Glomerular endothelial cell (primary cell): ENCODE results near the gene LRP5. TPM values are rescaled to one million over a fixed set of nuclear protein-coding genes. Genes with fewer than 3 reads are reported as not detected.
A peak's percentile ranks its signal among the peaks of the same experiment; 100 is the strongest.
"Not testable (repeated sequence)": the region's sequence is repeated elsewhere in the genome, so short reads cannot be mapped to it uniquely, and the experiment has no call there.

Source experiments
- DNase-seq: peaks from one replicate; pipeline ENCODE4 v3.0.0-alpha.2; 2011; ENCODE audit warnings: low read depth, low spot score; ENCODE audit errors: extremely low read depth
- total RNA-seq: library from RNA; depleted of rRNA; stranded (reverse); fragments of >200 nt; gene quantifications from 2 replicates; pipeline ENCODE4 v1.2.3, GENCODE V29; 2015

The LRP5 gene
- total RNA-seq, 1 donor from 2014 or later = 72.2 TPM

DNA sequence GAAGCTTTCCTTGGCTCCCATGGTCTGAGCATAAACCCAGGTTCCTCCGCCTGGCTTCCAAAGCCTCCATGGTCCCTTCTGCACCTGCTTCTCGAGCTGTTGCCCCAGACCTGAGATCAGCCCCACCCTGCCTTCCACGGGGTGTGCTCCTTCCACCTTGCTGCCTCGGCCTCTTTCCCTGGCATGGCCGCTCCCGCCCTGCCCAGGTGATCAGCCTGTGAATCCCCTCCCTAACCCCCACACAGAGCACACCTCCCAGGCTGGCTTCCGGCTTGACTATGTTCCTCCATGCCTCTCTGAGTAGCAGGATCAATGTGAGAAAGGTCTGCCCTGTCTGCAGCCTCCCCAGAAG lies 145.5 kb downstream of the LRP5 start:
- DNase-seq = no peak

DNA sequence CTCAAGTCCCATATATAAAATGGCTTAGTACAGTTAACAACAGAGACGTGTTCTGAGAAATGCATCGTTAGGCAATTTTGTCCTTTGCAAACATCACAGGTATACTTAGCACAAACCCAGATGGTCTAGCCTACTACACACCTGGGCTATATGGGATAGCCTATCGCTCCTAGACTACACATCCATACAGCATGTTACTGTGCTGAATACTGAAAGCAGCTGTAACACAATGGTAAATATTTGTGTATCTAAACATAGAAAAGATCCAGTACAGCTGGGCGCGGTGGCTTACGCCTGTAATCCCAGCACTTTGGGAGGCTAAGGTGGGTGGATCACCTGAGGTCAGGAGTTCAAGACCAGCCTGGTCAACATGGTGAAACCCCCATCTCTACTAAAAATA lies 145.9 kb downstream of the LRP5 start:
- DNase-seq = not testable (repeated sequence)

DNA sequence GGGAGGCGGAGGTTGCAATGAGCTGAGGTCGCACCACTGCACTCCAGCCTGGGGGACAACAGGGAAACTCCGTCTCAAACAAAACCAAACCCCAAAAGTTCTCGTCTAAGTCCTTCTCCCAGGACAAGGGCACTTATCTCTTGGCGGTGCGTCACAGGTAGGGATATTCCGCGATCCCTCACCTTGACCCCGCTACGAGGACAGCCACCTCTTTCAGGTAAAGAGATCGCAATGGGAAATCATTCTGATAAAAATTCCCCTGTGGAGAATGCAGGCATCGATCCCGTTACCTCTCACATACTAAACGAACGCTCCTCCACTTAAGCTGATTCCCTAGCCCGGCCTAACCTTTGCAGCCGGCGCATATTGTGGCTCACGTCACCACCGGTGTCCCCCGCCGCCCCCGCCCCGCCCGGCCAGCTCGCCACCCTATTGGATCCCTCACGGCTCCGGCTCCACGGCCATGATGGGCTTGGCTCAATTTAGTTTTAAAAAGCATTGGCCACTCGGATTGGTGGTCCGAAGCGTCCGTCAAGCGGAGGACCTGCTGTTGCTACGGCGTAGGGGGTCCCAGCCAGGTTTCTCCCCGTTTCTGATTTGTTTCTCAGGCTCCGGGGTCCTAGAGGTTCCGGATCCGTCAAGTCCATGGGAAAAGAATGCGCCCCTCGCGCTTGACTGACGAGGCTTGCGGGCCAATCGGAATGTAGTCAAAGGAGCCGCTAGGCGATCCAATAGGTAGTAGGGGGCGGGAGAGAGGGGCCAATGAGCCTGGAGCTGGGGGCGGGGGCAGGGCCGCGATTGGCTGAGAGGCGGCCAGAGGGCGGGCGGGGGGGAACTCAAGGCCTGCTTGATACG lies 147.7 kb downstream of the LRP5 start:
- DNase-seq = peak; percentile 93

DNA sequence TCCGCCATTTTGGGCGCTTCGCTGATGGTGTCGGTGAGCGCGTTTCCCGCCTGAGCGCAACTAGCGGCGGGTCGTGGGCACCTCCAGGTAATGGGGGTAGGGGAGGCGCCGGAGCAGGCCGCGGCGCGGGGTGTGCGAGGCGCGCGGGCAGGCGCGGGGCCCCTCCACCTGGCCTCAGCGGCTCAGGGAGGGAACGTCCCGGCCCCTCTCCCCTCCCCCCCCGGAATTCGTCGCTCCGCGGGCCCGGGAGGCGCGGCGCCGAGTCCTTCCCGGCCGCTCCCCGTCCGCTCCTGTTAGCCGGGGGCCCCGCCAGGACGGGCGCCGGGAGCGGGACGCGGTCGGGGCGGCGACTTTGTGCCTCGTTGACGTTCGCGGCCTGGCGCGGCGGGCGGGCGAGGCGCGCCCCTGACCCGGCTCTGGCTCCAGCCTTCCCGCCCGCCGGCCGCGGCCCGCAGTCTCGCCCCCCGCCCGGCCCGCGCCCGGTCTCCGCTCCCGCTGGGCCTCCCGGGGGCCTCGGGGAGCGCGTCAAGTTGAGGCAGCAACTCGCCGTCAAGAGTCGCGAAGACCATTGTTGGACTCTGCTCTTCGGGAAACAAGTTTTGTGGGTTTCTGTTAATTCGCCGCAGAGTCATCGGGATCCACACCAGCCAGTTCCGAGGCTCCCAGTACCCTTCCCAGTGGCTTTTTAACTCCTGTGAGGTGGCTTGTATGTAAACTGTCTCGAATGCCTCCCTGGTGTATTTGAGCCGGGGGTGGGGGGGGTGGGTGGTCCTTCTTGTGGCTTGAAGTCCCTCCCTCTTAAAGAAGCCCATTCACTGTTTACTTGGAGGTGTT lies 148.6 kb downstream of the LRP5 start, which contains the start of gene PPP6R3:
Gene PPP6R3 (plus strand): TSS at position 12 of the 834 bp plus-strand sequence. CDS start 76,913 bp downstream, outside the sequence.
- no peak for DNase-seq

DNA sequence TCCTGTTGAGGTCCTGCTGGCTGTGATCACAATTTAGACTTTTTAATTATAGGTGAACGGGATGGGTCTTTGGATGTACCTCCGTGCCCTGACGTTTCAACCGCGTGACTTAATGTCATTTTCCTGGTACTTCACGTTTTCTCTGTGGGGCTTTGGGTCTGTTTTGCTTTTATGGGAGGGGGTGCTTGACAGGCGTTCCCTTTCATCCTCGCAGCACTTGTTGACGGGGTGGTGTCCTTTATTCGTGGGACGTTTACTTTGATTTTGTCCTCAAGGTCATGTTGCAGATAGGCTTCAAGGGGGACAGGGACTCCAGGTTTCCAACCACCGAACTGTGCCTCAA lies 149.2 kb downstream of the LRP5 start:
- DNase-seq = no peak

DNA sequence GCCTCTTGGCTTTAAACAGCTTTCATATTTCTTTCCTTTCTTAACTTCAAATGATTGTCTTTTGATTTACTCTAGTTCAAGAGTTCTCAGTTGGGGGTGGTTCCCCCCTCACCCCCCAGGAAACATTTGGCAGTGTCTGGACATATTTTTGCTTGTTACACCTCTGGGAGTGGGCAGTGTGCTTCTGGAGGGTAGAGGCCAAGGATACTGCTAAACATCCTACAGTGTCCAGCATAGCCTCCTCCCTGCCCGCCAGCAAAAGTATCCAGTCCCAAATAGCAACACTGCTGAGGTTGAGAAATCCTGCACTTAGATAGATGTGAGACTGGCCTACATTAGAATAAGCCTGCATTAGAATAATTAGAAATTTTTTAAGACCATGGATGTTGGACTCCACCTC lies 151.3 kb downstream of the LRP5 start:
- DNase-seq = no peak

DNA sequence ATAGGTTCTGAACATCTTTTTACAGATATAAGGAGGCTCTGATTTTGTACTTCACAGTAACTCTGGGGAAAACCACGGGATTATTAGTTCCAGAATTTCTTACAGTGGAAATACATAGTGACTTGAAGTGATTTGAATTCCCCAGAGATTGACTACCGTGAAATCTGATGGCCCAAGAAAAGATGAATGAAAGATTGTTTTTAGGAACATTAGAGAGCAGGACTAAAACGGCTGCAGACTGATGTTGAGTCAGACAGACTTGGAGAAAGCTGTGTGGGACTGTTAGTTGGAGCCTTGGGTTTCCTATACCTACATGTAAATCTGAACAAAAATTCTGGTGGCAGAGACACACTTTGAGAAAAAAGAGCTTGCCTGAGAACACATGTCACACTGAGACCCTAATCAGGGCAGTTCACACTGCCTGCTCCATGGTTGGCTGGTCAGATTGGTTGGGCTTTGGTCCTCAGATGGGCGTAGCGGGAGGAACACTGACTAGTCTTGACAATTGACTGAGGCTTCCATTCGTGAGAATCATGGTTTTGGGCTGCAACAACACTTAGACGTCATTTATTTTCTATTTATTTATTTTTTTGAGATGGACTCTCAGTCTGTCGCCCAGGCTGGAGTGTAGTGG lies 154.9 kb downstream of the LRP5 start:
- no peak for DNase-seq

DNA sequence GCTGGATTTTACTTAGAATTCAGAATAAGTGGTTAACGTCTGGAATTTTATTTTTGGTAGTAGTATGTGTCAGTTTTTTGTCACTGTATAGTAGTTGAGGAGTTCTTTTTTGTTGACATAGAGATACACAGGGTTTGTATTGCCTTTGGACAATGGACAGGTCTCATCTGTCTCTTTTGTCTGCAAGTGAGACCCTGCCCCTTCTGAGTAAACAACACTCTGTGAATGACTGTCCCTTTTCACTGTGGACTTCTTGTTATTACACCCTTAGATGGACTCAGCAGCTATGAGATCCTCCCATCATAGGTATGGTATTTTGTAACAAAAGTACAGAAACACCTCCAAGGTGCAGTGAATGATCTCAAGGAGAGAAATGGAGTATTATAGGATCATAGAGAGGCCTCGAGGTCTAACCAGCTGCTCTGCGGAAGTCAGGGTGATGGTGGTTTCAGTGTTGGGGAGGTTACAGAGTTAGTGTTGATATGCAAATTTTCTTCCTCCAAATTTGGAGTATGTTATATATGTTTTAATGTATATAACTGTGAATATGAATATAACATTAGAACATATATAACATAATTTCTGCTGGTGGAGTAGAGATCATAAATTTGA lies 155.9 kb downstream of the LRP5 start:
- no peak for DNase-seq

DNA sequence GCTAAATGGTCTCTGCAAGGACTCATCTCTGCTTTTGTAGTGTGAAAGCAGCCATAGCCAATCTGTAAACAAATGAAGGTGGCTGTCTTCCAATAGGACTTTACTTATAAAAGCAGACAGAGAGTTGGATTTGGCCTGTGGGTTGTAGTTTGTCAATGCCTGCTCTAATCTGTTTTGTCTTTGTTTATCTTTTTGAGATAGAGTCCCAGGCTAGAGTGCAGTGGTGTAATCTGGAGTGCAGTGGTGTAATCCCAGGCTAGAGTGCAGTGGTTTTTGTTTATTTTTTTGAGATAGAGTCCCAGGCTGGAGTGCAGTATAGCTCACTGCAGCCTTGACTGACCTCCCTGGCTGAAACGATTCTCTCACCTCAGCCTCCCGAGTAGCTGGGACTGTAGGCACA lies 156.7 kb downstream of the LRP5 start:
- no peak for DNase-seq

DNA sequence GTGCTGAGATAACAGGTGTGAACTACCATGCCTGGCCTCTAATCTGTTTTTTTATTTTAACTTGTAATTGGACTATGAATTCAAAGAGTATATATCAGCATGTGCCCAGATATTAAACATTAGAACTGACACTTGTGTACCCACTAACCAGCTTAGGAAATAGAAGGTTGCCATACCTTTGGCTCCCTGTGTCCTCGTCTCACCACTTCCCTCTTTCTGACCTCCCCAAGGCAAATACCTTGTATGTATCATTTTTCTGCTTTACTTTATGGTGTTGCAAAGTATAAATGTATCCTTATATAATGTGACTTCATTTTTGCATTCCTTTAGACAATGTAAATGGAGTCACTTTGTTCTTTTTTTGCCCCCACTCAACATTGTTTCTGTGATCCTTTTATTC lies 157.3 kb downstream of the LRP5 start:
- no peak for DNase-seq

DNA sequence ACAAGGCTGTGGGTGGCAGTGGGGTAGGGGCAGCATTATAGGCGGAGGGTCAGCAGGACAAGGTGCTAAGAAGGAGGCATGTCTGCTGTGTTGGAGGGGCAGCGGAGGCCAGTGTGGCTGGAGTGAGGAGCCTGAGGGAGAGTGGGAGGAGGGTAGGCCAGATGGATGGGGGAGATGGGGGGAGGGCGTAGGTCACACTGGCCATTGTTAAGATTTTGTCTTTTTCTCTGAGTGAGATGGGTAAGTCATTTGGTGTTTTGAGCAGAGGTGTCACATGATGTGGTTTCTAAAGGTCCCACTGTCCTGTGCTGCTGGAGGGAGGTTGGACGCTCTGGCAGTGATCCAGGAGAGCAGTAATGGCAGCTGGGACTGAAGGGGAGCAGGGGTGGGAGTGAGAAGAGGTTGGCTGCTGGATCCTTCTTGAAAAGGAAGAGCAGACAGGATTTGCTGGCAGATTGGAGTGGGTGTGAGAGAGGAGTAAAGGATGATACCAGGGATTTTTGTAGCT lies 158.0 kb downstream of the LRP5 start:
- DNase-seq = no peak

DNA sequence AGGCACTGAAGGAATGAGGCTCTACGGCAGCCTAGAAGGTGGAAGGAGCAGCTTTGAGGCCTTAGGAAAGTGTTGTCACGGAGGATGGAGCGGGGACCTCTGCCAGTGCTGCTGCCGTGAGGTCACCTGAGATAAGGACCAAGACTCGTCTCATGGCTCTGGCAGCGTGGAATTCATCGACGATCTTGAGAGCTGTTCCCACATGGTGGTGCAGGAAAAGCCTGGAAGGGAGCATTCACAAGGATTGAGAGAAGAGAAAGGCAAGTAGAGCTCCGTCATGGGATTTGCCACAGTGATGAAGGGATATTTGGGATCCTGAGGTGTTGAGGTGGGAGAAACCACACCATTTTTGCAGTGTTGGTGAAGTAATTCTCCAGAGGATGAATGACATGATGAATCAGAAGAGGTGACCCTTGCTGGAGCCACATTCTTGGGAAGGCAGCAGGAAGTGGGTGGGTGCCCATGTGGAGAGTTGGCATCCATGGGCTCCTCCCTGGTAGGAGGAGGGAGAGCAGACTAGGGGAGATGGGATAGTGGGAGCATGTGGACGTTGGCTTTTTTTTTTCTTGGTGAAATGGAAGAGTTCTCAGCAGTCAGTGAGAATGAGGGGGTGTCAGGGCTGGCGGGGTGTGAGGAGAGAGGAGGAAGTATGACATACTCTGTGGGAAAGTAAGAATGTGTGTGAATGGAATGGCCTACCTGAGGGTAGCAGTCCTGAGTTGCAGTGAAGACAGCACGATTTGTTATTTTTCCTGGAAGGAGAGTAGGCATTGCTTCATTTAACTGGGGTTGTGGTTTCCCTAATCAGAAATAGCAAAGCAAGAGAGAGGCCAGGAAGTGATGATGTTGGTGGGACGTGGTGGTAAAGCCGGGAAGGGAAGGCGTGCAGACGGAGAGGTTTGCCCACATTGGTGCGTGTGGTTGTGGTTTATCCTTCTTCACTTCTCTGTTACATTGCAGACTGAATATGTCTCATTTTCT lies 159.3 kb downstream of the LRP5 start:
- DNase-seq = no peak

DNA sequence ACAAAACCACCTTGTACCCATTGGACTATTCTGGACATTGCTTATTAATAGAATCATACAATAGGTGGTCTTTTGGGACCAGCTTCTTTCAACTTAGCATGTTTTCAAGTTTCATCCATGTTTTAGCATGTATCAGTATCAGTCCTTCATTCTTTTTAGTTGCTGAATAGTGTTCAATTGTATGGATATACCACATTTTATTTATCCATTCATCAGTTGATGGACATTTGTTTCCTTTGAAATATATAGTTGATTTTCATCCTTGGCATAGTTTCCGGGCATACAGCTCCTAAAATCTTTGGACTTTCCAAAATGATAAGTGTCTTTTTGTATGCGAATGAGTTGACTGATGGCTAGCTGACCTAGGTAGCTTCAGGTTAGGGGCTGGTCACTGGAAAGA lies 160.4 kb downstream of the LRP5 start:
- DNase-seq = no peak

DNA sequence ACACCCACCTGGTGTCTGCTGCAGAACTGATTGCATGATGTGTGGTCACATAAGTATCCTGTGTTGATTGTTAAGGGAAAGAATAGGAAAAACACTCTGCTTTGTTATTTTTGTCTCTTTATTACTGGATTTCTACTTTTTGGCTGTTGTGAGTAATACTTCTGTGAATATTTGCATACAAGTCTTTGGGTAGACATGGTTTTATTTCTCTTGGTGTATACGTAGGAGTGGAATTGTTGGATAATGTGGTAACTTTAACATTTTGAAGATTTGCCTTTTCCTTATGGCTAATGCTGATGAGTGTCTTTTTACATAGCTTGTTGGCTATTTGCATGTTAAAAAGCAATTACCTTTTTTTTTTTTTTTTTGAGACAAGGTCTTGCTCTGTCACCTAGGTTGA lies 161.3 kb downstream of the LRP5 start:
- DNase-seq = no peak

DNA sequence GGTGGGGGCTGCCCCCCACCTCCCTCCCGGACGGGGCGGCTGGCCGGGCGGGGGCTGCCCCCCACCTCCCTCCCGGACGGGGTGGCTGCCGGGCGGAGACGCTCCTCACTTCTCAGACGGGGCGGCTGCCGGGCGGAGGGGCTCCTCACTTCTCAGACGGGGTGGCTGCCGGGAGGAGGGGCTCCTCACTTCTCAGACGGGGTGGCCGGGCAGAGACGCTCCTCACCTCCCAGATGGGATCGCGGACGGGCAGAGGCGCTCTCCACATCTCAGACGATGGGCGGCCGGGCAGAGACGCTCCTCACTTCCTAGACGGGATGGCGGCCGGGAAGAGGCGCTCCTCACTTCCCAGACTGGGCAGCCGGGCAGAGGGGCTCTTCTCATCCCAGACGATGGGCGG lies 163.2 kb downstream of the LRP5 start:
- not testable (repeated sequence) for DNase-seq

DNA sequence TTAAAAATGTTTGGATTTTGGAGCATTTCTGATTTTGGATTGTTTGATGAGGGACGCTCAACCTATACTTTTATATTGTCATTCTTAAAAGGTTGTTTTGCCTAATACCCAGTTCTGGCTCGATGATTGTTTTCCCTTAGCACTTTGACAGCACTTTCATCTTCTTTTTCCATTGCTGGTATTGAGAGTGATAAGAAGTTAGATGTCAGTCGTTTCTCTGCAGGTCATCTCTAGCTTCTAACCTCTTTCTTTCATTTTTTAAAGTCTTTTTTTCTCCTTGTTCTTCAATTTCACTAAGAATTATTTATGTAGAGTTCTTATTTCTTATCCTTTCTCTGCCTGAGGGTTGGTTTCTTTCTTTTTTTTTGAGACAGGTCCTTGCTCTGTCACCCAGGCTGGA lies 167.0 kb downstream of the LRP5 start:
- DNase-seq = no peak

DNA sequence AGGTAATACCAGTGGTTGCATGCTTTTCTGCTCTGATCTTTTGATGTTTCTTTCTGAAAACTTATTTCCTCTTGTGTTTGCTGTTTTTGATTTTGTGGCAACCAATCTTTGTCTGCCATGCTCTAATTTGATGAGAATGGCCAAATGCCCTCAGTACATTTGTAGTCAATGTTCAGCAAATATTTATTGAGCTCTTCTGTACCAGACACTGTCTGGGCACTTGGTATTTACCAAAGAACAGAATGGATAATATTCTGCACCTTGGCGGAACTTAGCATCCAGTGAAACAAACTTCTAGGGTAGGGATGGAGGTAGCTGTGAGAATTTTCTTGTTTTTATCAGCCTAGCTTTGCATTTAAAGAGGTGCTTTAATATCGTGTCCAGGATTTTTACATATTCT lies 167.8 kb downstream of the LRP5 start:
- no peak for DNase-seq

DNA sequence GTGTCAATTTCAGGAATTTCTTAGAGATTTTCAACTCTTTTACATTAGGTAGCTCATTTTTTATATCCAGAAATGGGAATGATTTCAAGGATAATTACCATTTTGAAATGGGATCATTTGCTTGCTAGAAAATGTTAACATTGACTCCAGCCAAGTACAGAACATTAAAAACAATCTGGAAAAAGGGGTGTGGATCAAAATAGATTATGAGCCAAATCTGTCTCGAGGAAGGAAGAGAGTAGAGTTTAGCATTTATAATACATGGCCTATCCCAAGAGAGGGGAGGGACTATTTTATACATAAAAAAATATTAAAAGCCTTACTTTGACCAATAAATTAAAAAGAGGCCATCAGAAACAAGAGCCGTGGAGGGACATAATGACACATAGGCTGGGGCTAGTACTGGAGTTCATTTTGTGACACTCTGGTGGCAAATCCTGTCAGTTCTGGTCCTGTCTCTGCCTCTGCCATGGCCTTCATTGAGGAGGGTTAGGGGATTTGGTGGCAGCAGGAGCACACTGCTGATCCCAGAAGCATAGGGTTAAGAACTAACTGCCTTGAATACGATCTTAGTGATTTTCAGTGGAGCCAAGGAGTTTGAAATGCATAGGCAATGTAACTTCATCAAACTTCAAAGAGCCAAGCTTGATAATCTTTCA lies 168.6 kb downstream of the LRP5 start:
- no peak for DNase-seq

DNA sequence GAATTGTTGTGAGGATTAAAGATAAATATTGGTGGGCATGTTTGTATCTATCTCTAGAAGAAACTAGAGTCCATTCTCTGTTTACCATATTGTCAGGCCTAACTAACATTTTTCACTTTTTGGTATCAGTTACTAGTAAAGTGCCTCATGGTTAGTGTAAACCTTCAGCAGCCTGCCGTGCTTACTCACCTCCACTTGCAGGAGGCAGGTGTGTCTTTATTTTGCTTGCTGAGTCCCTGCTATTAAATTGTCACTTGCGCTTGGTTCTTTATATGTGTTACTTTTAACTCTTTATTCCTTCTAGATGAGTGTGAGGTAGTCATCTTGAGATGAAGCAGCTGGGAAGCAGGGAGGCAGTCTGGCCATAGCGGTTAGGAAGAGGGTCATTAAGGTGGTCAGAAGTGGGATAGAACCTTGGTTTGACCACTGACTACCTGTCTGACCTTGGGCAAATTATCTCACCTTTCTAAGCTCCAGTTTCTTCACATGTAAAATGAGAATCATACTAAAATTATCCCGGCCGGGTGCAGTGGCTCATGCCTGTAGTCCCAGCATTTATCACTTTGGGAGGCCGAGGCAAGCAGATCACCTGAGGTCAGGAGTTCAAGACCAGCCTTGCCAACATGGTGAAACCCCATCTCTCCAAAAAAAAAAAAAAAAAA lies 169.3 kb downstream of the LRP5 start:
- no peak for DNase-seq
